ENCODE results near the gene MEST. TPM values are rescaled to one million over a fixed set of nuclear protein-coding genes. Genes with fewer than 3 reads are reported as not detected.
"Not testable (repeated sequence)": the region's sequence is repeated elsewhere in the genome, so short reads cannot be mapped to it uniquely, and the experiment has no call there.

The MEST gene
- polyA plus RNA-seq, 1 of the 3 experiments (the other 2 are of a cell fraction), result 36.7 TPM

- TF ChIP-seq CTCF (IDR thresholded peaks at IDR 0.05) (no peak), RFX5 (IDR thresholded peaks at IDR 0.05; ENCODE audit: low read length) (no peak), SMC3 (IDR thresholded peaks at IDR 0.05; ENCODE audit: low read depth, low read length) (no peak), NFIC (IDR thresholded peaks at IDR 0.05; ENCODE audit: borderline replicate concordance) (no peak), TEAD4 (IDR thresholded peaks at IDR 0.05; ENCODE audit: borderline replicate concordance, insufficient read depth) (no peak)
Observed at GRCh38 chr7:130505753-130506152, 13.9 kb downstream of the MEST start (continued).

DNA sequence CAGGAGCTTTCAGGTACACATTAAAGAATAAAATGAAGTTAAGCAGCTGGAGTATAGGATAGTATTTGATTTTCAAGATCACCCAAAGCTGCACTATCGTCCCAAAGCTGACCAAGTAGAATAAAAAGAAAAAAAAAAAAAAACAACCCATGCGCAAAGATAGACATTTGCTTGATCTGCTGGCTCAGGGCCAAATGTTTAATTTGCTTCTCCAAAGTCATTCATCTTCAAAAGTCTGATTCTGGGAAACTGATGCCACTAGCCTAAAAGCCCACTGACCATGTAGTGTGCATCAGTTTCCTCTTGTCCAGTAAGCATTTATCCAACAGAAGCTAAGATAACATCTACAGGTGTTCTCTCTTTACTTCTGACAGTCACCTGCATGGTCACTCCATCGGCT, 14.5 kb downstream of the MEST start:
- no peaks in the 10 kb centered on the region for H3K79me2 ChIP-seq (ENCODE audit: insufficient read depth)
- H3K27ac ChIP-seq (ENCODE audit: low read depth in 2 of 2, low read length in 1 of 2), result no peak overlapping the region
- no peaks in the 10 kb centered on the region for H3K9me3 ChIP-seq
- ChIA-PET CTCF (interaction anchor here (1.4 kb wide), 1 partner anchor 229 kb away, joined by 3 read pairs; no protein-coding TSS in a partner anchor), POLR2A (no interaction called here)
- TF ChIP-seq RXRA (IDR thresholded peaks at IDR 0.05; ENCODE audit: borderline replicate concordance, low read depth) (no peak), NFIC (IDR thresholded peaks at IDR 0.05; ENCODE audit: borderline replicate concordance) (peak; percentile 49)
- no peak overlapping the region for H2AFZ ChIP-seq (ENCODE audit: low read depth)
- H3K4me3 ChIP-seq (ENCODE audit: low read depth in 2 of 2, low read length in 1 of 2), result no peak overlapping the region
- H3K36me3 ChIP-seq (replicated peaks in 1 of 2; ENCODE audit: control insufficient read depth in 1 of 2, insufficient read depth in 2 of 2, low read length in 1 of 2), result peaks cover 48 to 79% of the 10 kb centered on the region in 2 experiments
- H4K20me1 ChIP-seq (ENCODE audit: insufficient read depth), result no peaks in the 10 kb centered on the region
- no peaks in the 10 kb centered on the region for H3K27me3 ChIP-seq (ENCODE audit: insufficient read depth)
- DNase-seq, result no peak
- no peak overlapping the region for H3K4me2 ChIP-seq
- H3K4me1 ChIP-seq (ENCODE audit: control insufficient read depth in 1 of 2, insufficient read depth in 2 of 2, low read depth in 1 of 2, low read length in 1 of 2), result no peaks in the 10 kb centered on the region
- no peaks in the 10 kb centered on the region for H3F3A ChIP-seq (replicated peaks; ENCODE audit: insufficient read depth)
- H3K9ac ChIP-seq, result no peak overlapping the region
- H3K9me2 ChIP-seq, result no peaks in the 10 kb centered on the region
- 97% methylated on average over 3 of the region's 3 CpGs for WGBS (ENCODE audit: low lambda C conversion rate)

DNA sequence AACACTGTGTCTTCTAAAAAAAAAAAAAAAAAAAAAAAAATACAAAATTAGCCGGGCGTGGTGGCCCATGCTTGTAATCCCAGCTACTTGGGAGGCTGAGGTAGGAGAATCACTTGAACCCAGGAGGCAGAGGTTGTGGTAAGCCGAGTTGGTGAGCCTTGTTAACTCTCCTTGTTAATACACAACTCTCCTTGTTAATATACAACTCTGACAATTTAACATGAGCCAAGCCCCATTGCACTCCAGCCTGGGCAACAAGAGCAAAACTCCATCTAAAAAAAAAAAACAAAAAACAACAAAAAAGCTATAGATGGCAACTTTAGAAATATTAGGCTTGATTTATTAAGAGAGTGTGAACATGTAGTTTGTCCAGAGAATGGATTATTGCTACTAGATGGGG, 20.2 kb downstream of the MEST start:
- POLR2A ChIA-PET; H2AFZ ChIP-seq (ENCODE audit: low read depth); H3K4me3 ChIP-seq (ENCODE audit: low read depth in 2 of 2, low read length in 1 of 2); H3K27me3 ChIP-seq (ENCODE audit: insufficient read depth); H3K27ac ChIP-seq (ENCODE audit: low read depth in 2 of 2, low read length in 1 of 2); H3F3A ChIP-seq (replicated peaks; ENCODE audit: insufficient read depth); H3K9ac ChIP-seq; H3K4me1 ChIP-seq (ENCODE audit: control insufficient read depth in 1 of 2, insufficient read depth in 2 of 2, low read depth in 1 of 2, low read length in 1 of 2); H3K9me3 ChIP-seq; H3K9me2 ChIP-seq; H3K79me2 ChIP-seq (ENCODE audit: insufficient read depth); DNase-seq; H3K4me2 ChIP-seq; H4K20me1 ChIP-seq (ENCODE audit: insufficient read depth): not testable (repeated sequence)
- CTCF ChIA-PET, result interaction anchor here (0.7 kb wide), 1 partner anchor 163 kb away, joined by 3 read pairs; no protein-coding TSS in a partner anchor
- peaks cover 38 to 46% of the 10 kb centered on the region in 2 experiments for H3K36me3 ChIP-seq (replicated peaks in 1 of 2; ENCODE audit: control insufficient read depth in 1 of 2, insufficient read depth in 2 of 2, low read length in 1 of 2)
- 89% methylated on average over 3 of the region's 3 CpGs for WGBS (ENCODE audit: low lambda C conversion rate)

DNA sequence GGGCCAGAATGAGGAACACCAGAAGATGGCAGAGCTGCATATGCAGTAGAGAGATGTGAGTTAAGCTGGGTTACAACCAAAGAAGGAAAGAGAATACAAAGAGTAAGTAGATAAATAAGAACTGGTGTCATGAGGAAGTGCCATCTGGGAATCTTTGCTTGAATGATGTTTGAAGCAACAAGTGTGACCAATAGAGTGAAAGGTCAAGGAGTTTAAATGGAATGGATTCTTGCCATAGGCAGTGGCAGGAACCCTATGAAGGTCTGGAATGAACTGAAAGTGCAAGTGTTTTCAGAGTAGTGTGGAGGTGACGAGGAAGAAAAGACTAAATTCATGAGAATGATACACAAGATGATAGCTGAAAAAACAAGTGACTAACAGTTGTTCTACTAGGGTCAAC, 21.6 kb downstream of the MEST start:
- Histone ChIP-seq H3K36me3 (replicated peaks in 1 of 2; ENCODE audit: control insufficient read depth in 1 of 2, insufficient read depth in 2 of 2, low read length in 1 of 2) (peaks cover 31 to 37% of the 10 kb centered on the region in 2 experiments), H2AFZ (ENCODE audit: low read depth) (no peak overlapping the region), H3F3A (replicated peaks; ENCODE audit: insufficient read depth) (no peaks in the 10 kb centered on the region), H3K79me2 (ENCODE audit: insufficient read depth) (no peaks in the 10 kb centered on the region), H3K27me3 (ENCODE audit: insufficient read depth) (no peaks in the 10 kb centered on the region), H3K27ac (ENCODE audit: low read depth in 2 of 2, low read length in 1 of 2) (no peak overlapping the region), H3K9ac (no peak overlapping the region), H3K4me3 (ENCODE audit: low read depth in 2 of 2, low read length in 1 of 2) (no peak overlapping the region), H3K9me3 (no peaks in the 10 kb centered on the region), H3K4me2 (no peak overlapping the region), H3K4me1 (ENCODE audit: control insufficient read depth in 1 of 2, insufficient read depth in 2 of 2, low read depth in 1 of 2, low read length in 1 of 2) (no peaks in the 10 kb centered on the region), H3K9me2 (no peaks in the 10 kb centered on the region), H4K20me1 (ENCODE audit: insufficient read depth) (no peaks in the 10 kb centered on the region)
- POLR2A ChIA-PET, result no interaction called here
- DNase-seq, result no peak
- CTCF ChIA-PET, result no interaction called here
- no peak for TF ChIP-seq SMC3 (IDR thresholded peaks at IDR 0.05; ENCODE audit: low read depth, low read length)
- TF ChIP-seq GABPA (IDR thresholded peaks at IDR 0.05; ENCODE audit: low read depth), result no peak
- no peak for TF ChIP-seq NRF1 (IDR thresholded peaks at IDR 0.05; ENCODE audit: low read depth, low read length)
- no peak for TF ChIP-seq EZH2phosphoT487 (IDR thresholded peaks at IDR 0.05; ENCODE audit: borderline replicate concordance, low read depth)
- no peak for TF ChIP-seq FOSL2 (IDR thresholded peaks at IDR 0.05; ENCODE audit: borderline replicate concordance, low read depth)
- no peak for TF ChIP-seq USF1 (IDR thresholded peaks at IDR 0.05; ENCODE audit: borderline replicate concordance, low read depth)
- no peak for TF ChIP-seq RCOR1 (IDR thresholded peaks at IDR 0.05; ENCODE audit: low read length)
- WGBS (ENCODE audit: low lambda C conversion rate), result 93% methylated on average over 1 of the region's 1 CpG

All from SK-N-SH (cell line).